ENCODE results near the gene GCGR.

The GCGR gene

DNA sequence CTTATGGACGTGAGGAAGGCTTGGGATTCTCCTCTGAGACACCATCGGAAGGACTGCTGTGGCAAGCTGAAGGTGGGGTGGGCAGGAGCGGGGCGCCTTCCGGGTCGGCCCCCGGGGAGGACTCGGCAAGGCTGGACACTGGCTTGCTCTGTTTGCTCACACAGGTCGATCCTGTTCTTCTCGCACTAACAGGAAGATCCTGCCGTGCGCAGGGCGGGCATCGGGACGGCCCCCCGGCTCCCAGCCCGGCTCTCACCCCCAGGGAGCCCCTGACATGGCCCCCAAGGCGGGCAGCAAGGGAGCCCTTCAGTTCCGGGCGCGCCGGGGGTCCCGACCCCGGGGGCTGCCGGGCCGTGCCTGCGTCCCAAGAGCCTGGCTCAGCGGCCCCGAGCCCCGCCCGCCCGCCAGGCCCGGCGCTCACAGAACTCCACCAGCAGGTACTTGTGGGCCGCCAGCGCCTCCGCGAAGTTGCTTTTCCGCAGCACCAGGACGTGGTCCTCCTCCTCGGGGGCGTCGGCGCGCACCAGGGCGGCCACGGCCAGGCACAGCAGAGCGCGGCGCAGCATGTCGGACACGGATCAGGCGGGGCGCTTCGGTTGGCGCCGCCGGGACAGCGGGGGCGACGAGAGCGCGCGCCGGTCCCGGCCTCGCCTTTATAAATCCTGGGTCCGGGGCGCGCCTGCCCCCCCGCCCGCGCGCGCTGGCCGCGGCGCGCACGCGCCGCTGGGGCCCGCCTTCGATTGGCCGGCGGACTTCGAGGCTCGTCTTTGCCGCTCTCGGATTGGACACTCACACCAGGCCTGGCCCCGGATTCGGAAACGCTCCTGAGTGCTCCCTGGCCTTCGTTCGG lies 56.2 kb downstream of the GCGR start, which contains the start of gene P4HB:
TSS of gene P4HB (minus strand) at position 630 of the 850 bp plus-strand sequence. CDS start at position 566, 64 bp downstream.
- DNase-seq (ENCODE audit: low read depth) = no peak
- H3K4me3 ChIP-seq (ENCODE audit: low read depth, low read length) = peak within 1 kb of the TSS; percentile 89
- in situ Hi-C loops (cut with HindIII; ENCODE audit: low sequenced_read_pairs) = no loop called here
- TF ChIP-seq, protein P1, sequence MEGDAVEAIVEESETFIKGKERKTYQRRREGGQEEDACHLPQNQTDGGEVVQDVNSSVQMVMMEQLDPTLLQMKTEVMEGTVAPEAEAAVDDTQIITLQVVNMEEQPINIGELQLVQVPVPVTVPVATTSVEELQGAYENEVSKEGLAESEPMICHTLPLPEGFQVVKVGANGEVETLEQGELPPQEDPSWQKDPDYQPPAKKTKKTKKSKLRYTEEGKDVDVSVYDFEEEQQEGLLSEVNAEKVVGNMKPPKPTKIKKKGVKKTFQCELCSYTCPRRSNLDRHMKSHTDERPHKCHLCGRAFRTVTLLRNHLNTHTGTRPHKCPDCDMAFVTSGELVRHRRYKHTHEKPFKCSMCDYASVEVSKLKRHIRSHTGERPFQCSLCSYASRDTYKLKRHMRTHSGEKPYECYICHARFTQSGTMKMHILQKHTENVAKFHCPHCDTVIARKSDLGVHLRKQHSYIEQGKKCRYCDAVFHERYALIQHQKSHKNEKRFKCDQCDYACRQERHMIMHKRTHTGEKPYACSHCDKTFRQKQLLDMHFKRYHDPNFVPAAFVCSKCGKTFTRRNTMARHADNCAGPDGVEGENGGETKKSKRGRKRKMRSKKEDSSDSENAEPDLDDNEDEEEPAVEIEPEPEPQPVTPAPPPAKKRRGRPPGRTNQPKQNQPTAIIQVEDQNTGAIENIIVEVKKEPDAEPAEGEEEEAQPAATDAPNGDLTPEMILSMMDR (IDR thresholded peaks at IDR 0.05; ENCODE audit: low read depth, low read length, missing control alignments) = no peak

DNA sequence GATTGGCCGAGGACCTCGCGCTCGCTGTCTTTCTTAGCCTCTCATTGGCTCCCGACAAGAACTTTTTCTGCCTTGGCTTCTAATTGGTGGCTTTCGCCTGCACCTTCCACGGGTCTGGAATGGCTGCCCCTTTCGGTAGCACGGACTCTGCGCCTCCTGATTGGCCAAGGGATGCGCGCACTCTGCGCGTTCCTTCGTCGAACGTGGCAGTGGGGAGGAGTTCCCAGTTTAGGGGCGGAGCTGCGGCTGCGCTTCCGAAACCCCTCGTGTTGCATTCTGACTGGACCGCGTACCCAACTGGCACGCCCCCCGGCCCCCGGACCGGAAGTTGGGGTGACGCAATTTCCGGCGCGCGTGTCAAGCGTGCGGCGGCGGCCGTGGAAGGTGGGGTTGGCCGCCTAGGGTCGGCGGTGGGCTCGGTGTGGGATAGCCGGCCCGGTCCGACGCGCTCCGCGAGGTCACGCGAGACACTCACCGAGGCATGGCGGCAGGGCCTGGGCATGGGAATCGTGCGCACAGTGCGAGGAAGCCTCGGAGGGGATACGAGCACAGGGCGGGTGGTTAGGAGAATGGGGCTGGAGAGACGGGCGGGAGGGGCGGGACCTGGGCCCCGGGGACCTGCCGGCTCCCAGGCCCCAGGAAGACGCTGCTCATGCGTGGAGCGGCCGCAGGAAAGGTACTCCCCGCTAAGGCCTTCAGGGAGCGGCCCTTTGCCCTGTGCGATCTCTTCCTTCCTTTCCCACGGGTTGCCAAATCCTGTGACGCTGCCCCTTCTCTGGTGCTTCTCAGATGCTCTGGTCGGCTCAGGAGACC lies 57.0 kb downstream of the GCGR start:
- H3K4me3 ChIP-seq (ENCODE audit: low read depth, low read length) = peak overlapping the region; percentile 89
- DNase-seq (ENCODE audit: low read depth) = peak; percentile 100
- TF ChIP-seq, protein P1 (IDR thresholded peaks at IDR 0.05; ENCODE audit: low read depth, low read length, missing control alignments) = no peak
- in situ Hi-C loops (cut with HindIII; ENCODE audit: low sequenced_read_pairs) = no loop called here

DNA sequence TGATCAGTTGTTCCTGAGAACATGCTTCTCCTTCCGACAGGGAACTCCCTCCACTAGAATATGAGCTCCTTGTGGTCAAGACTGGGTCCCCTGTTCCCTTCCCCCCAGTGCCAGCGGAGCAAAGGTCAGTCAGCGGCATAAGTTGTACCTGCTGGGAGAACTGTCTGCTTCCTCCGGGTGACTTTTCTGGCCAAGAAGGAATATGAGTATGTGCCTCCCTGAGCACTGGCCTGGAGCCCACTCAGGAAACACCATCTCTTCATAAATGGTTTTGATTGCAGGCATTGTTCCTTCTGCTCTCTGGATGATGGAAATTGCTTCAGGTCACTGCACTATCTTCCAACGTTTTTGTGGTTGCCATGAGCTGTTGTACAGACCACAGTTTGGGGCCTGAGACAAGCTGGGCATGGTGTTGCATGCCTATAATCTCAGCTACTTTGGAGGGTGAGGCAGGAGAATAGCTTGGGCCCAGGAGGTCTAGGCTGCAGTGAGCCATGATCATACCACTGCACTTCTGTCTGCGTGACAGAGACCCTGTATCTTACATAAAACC lies 59.2 kb downstream of the GCGR start:
- no peak for DNase-seq (ENCODE audit: low read depth)
- in situ Hi-C loops (cut with HindIII; ENCODE audit: low sequenced_read_pairs) = no loop called here
- H3K4me3 ChIP-seq (ENCODE audit: low read depth, low read length) = no peak overlapping the region
- TF ChIP-seq, protein P1 (IDR thresholded peaks at IDR 0.05; ENCODE audit: low read depth, low read length, missing control alignments) = no peak
